HG03196 (cell line): Measurements from ENCODE around the gene PDLIM1.

Experiments used
- ATAC-seq: cut with Tn5 transposase; IDR thresholded peaks from one replicate; pipeline ENCODE4 v1.9.1; 2021; ENCODE audit not compliant: unreplicated experiment

The PDLIM1 gene, protein sequence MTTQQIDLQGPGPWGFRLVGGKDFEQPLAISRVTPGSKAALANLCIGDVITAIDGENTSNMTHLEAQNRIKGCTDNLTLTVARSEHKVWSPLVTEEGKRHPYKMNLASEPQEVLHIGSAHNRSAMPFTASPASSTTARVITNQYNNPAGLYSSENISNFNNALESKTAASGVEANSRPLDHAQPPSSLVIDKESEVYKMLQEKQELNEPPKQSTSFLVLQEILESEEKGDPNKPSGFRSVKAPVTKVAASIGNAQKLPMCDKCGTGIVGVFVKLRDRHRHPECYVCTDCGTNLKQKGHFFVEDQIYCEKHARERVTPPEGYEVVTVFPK

DNA sequence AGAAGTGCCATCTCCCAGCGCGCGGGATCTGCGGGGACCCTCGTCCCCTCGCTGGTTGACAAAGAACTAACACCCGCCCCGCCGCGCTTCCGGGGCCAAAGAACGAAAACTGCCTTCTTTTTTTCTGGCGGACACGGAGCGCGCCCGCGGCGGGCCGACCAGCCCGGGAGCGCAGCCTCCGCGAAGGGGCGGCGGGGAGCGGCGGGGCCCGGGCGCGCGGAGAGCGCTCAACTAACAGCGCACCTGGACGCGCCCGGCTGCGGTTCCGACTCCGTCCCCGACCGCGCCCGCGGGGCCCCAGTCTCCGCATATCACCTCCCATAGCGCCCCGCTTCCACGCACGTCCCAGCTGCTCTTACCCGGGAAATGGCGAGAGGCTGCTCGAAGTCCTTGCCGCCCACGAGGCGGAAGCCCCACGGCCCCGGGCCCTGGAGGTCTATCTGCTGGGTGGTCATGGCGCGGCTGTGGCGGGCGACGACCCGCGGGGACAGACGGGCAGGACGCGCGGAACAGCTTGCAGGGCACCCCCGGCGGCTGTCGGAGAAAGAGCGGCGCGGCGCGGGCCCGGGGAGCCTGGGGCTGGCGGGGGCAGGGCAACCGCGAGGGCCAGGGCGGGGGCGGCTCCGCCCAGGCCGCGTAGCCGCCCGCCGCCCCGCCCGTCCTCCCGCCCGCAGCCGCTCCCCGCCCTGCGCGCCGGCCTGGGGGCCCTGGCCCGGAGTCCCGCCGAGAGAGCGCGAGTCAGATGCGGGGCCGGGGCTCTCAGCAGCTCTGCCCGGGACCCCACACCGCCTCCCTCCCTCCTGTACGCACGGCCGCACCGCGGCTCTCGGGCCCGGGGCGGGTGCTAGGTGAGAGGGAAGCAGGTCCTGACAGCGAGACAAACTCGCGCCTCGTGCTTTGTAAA lies at the start of gene PDLIM1:
Gene PDLIM1 (minus strand): TSS at position 543 of the 904 bp plus-strand sequence. CDS start 88 bp downstream, at position 455.
- peak; percentile 30 for ATAC-seq

DNA sequence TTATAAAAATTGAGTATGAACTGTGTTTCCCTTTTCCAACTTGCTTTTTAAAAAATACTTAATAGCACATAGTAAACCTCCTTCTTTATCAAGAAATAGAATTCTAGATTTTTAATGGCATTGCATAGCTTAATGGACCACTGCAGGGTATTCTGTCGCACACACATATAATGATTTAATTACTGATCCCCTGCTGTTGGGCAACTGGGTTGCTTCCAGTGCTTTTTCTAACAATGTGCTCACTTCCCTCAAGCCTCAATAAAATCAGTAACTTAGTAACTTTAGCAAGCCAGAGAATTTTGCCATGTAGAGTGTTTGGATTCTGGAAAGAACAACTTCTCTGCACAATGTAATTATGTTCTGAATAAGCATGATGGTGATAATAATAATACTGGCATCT lies 49.1 kb upstream of the PDLIM1 start:
- no peak for ATAC-seq

DNA sequence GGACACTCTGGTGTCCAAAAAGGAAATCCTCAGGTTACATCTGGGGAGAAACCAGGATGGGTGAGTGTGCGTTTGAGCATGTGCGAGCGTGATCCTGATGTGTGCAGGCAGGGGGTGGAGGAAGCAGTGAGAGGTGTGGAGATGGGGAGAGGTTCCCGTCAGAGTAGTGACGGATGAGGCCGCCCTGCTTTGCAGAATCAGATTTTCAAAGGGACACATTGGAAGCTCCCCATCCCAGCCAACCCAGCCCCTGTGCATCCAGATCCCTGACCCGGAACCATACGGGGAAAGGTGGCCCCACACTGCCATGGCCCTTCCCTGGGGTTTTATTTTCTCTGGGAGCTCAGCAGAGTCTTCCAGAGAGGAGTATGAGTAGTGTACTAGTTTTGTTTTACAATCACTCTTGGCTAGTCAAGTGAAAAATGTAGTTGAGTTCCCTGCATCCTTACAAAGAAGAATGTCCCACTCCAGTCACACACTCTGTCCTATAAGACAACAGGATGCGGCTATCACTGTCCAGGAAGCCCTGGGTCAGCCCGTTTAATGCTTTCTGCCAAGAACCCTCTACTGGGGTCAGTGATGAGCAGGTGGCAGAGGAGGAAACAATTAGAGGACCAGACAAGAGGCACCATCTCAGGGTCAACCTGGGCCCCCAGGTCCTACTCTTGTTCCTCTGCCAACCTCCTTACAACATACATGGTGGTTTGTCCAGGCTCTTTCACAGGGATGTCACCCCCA lies 46.8 kb upstream of the PDLIM1 start:
- no peak for ATAC-seq

DNA sequence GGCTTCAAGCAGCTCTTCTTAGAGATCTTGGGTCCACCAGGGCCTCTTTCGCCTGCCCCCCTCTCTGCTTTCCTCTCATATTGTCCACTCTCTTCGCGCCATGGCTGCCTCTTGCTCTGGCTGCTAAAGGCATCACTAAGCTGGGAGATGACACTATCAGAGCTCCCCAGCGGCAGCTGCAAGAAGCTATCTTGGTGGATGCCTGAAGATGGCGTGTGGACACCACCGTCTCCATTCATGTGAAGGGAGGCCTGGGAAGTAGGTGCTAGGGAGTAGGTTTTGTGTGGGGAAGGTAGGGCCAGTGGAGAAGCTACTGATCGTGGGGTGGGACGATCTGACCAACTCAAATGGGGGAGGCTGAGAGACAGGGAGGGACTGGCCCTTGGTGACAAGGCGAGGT lies 45.9 kb upstream of the PDLIM1 start:
- no peak for ATAC-seq

DNA sequence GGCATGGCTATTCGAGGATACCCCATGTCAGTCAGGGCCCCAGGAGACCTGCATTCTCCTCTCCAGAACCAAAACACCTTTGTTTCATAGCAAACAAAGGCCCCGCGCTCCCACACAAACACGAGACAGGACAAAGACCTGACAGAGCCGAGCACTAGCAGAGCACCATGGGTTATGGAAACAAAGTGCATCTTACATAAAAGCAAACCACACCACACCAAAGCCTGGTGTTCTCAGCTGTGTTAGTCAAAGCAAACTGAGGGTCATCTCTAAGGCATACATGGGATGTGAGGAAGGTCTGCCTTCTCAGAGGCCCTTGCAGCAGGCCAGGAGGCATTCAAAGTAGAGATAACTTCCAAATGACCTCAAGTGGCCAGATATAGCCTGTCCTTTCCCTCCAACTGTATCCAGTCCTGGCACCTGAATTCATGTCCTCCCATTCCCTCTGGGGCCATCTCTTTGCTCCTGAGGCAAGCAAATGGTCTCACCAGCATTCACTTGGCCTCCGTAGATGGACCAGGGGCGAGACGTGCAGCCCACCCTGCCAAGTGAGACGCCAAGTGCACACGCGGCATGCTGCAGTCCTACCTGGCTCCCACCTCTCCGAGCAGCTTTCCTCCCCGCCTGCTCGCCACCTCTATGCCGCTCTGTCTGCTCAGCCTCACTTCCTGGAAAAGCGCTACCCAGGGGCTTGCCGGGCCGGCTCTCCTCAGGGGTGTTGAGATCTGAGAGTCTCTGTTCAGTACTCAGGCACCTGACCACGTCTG lies 45.3 kb upstream of the PDLIM1 start:
- no peak for ATAC-seq

DNA sequence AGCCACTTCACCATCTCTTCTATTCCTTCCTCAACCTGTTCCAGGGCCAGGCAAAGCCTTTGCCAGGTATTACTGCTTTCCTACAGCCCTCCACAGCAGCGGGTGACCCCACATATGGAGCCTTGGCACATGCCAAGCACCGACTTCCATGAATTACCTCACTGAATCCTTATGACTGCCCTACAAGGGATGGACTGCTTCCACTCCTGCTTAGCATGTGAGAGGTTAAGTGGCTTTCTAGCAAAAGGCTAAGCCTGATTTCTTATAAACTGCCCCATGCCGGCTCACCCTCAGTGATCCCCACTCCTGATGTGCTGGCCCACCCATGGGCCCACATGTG lies 44.0 kb upstream of the PDLIM1 start:
- ATAC-seq = no peak

DNA sequence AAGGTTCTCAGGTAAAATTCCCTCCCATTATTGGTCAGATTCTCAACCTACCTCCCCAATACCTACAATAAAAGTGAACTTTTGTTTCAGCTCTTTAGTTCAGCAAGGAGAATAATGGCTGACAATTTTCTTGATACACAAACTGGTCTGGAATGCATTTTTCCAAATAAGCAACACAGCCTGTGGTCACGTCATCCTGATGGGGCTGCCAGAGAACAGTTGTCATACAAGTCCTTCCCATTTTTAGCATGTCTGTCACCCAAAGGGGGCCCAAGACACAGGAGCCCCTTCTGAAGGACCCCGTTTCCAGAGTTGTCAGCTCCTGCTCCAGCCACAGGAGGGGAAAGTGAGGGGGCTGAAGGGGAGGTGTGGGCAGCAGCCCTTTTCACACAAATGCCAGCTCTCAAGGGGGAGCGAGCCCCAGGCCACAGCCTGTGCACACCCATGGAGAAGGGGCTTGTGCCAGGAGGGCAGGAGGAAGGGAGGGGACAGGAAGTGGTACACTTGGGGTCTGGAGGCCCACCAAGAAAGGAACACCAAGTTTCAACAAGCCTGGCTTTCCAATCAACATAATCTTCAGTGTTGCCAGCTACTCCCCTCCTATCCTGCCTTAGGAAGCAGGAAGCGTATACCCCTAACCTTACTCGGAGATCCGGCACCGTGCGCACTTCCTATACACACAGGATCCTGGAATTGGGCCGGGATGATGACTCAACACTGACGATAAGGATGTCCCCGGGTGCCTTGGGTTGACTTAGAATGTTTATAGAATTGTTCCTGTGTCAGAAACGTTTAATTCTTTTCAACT lies 43.4 kb upstream of the PDLIM1 start:
- no peak for ATAC-seq

DNA sequence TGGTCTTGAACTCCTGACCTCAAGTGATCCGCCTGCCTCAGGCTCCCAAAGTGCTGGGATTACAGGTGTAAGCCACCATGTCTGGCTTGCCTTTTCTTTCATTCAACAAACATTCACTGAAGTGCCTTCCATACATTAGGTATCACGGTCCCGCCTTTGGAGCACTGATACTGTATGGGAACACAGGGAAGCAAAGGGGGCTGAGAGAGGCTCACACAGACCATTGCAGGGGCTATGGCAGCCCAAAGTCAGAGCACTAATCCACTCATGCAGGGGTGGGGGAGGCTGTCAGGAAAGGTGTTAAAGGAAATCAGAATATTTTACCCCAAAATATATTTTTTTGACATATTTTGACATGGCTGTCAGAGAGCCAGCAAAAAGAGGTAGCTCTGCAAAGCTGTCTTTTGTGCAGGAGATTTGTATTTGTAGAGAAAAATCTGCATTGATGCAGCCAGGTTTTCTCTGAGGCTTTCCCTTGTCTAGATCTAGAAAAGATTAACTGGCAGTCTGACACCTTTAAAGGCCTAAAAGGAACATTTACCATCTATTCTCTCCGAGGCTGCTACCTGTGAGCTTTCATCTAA lies 42.0 kb upstream of the PDLIM1 start:
- ATAC-seq = no peak

DNA sequence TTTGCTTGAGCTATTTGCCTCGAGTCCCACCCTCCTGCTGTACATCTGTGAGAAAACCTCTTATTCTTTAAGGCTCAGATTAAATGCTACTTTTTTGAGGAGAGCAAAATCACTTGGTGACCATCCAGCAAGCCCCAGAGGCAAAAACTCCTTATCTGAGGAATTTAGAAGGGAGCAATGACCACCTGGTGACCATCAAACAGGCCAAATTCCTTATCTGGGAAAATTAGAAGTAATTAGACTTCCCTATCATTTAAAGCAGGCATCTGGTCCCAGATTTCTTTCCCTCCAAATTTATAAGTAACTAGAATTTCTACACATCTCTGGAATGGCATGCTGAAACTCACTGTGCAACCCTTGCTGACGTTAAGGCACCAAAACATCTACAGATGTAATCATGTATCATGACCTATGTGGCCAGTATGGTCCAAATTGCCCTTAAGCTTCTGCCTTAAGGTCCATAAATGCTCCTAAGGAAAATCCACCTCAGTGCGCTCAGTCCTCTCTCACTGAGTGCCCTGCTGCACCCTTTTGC lies 40.9 kb upstream of the PDLIM1 start:
- ATAC-seq = no peak

DNA sequence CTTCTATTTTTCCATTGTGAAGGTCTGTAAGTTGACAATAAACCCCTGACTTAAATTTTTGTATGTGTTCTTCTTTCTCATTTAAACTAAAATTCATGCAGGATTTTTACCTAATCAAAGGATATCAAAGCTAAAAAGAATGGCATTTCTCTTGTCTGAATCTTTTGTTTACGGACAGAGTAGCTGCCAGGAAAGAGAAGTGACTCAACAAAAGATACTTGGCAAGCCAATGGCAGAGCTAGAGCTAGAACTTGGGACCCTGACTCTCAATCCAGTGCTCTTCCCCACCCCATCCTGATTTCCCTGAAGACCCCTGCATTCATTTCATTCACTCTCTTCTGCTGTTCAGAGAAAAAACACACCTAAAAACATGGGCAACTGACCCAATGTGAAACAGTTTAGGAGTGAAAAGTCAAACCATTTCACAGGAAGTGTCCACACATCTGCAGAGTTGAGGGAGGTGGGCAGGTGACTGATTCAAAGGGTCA lies 40.2 kb upstream of the PDLIM1 start:
- ATAC-seq = no peak

DNA sequence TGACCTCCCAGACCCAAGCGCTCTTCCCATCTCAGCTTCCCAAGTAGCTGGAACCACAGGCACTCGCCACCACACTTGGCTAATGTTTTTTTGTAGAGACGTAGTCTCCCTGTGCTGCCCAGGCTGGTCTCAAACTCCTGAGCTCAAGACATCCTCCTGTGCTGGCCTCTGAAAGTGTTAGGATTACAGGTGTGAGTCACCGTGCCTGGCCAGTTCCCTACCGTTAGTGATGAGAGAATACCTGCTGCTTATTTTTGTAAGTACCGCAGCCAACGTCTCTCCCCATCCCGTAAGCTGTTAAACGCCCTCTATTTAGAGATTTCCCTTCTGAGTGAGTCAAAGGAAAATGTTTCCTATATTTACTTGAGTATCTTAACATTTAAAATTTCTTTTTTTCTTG lies 38.5 kb upstream of the PDLIM1 start:
- no peak for ATAC-seq

DNA sequence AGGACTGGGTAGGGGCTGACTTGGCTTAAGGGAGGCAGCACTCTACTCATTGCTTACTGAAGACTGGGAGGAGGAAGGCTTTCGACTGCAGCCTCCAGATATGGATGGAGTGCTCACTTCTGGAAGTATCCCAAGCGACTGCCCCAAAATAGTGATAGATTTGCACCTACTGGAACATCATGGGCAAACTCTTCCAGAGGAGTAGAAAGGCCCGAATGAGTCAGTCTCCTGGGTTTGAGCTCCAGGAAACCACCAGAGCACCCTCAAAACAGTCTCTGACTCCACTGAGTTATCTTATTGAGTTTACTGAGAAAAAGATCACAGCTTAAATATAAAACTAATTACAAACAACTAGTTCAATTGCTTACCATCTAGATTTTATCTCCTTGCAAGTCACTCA lies 37.2 kb upstream of the PDLIM1 start:
- no peak for ATAC-seq

DNA sequence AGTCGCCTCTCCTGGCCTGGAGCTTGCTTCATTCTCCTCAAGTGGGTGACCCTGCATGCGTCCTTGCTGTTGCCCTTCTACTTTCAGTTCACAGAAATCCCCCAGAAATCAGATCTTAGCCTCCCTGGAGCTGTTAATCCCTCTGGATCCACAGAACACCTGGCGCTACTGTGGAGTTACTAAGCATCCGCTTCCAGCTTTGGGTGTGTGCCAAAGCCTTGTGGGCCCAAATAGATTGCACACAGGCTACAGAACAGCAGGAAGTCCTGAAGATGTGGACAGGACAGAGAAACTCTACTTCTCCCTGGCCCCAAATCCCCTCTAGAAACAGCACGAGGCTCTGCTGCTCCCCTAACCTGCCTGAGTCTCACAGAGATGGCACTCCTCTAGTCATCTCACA lies 36.6 kb upstream of the PDLIM1 start:
- no peak for ATAC-seq

DNA sequence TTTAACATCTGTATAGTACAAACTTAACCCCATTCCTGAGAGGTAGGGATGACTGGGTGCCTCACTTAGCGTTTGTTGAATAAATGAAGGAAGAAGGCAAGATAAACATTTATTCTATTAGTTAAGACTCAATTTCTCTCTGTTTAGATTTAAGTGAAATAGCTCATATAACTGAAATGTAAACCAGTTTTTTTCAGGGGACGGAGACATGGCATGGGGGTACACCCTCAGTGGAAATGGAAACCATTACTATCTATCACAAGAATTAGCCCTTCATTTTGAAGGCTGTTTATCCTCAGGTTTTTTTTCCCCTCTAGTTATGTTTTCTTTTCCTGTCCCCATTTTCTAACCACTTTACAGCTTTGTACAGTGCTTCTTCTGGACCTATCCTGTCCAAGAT lies 35.6 kb upstream of the PDLIM1 start:
- no peak for ATAC-seq

DNA sequence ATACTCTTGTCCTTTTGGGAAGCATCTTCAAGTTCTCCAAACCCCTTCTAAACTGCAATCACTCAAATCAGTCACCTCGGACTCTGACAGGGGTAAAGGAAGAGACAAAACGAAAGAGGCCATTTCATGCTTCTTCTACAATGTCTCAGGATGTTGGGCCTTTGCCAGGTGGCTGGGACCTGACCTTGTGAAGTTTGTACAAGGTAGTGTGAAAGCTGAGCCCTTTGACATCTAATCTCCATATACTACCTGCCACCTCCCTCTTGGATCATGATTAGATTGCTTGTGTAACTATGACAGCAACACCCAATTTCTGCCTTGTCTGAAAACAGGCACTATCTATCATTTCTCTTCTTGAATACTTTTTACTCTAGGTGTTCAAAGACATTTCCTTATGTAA lies 35.1 kb upstream of the PDLIM1 start:
- no peak for ATAC-seq

DNA sequence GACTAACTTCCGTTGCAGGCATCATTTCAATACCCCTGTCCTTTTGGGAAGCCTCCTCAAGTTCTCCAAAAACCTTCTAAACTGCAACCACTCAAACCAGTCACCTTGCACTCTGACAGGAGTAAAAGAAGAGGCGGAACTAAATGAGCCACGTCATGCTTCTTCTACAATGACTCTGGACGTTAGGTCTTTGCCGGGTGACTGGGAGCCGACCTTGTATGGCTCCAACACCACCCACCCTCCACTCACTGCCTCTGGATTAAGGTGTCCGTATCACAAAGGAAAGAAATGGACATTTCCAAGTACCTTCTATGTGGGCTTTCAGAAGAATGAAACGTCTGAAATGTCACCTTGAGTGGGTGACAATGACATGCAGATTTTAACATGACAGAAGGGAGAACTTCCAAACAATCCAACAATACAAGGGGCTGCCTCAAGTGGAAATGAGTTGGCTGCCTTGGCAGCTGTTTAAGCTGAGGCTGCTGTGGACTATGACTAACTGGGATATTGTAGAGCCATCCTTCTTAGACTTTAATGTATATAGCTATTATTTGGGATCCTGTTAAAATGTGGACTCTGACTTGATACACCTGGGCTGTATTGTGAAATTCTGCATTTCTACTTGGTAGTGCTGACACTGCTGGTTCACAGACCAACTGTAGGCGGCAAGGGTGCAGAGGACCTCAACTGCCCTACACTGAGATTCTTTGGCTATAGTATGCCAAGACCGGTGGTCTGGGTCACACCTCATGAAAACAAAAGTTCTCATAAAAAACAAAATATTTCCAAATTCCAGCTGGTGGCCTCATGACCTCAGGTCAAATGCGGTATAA lies 33.8 kb upstream of the PDLIM1 start:
- no peak for ATAC-seq

DNA sequence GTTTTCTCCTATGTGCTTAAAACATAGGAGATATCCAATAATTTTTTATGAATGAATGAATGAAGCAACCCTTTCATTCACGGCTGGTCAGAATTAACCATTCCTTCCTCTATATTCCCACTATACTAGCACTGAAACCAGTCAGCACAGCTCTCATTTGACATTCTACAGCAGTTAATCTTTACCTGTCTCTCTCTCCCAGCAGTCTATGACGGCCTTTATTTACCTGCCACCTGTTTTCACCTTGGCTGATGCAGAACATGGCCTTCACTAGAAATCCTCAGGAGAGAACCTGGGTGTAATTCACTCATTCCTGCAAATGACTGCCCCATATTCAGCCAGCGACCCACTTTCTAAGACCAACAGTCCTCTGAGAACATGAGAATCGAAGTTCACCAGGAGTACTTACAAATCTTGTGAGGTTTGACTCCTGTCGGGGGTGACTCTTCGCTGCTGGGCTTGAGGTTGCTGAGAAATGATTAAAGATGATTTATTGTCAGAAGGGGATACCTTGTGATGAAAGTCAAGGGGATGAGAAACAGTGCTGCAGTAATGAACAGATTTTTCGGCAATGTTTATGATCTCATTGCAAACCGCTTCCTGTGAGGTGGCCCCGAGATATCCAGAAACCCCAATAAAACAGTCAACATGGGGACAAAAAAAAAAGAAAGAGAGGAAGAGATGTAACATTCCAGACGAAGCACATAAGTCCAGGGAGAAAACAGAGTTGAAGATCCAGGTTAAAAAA lies 30.9 kb upstream of the PDLIM1 start:
- no peak for ATAC-seq

DNA sequence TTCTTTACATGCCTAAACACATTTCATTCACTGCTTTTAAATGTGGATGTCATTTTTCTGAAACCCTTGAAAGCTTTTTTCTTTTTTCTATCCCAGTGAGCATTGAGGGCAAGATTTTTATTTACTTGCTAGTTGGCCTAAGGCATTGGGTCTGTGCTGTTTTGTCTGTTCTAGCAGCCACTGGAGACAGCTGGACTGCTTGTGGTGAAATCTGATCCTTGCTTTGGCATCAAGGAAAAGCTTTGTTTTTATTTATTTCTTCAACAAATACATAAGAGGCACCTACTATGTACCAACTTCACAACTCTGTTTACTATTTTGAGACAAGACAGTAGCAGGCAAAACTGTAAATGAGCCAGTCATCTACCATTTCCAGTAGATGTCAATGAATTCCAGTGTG lies 28.4 kb upstream of the PDLIM1 start:
- ATAC-seq = no peak
